ENCODE results near the gene ATP6V0A4.
"Not testable (repeated sequence)": the region's sequence is repeated elsewhere in the genome, so short reads cannot be mapped to it uniquely, and the experiment has no call there.

The ATP6V0A4 gene

GRCh38 chr7:138688037-138688436, 110.0 kb downstream of the ATP6V0A4 start:
- DNase-seq (ENCODE audit: low spot score); H3K18ac ChIP-seq (ENCODE audit: low read length); H3K14ac ChIP-seq (ENCODE audit: low read length); H3K4me3 ChIP-seq (ENCODE audit: low read length in 2 of 2); H3K9me3 ChIP-seq (replicated peaks in 1 of 2; ENCODE audit: control insufficient read depth in 2 of 2, insufficient read depth in 1 of 2, low read depth in 1 of 2, low read length in 2 of 2); H3K9ac ChIP-seq (ENCODE audit: low read depth, low read length, poor library complexity); H2BK5ac ChIP-seq (ENCODE audit: low read length); H3K4me2 ChIP-seq (ENCODE audit: insufficient read depth, low read length, poor library complexity, severe bottlenecking); H3K27ac ChIP-seq (replicated peaks; ENCODE audit: low read length); H4K91ac ChIP-seq (ENCODE audit: low read depth, low read length, poor library complexity); H3K4me1 ChIP-seq (ENCODE audit: control insufficient read depth in 2 of 2, insufficient read depth in 1 of 2, low read depth in 1 of 2, low read length in 2 of 2); H3K36me3 ChIP-seq (replicated peaks in 1 of 2; ENCODE audit: control insufficient read depth in 2 of 2, insufficient read depth in 2 of 2, low read length in 2 of 2); H2AK5ac ChIP-seq (ENCODE audit: low read depth, low read length); H3K23ac ChIP-seq (ENCODE audit: low read depth, low read length, poor library complexity); H2BK12ac ChIP-seq (ENCODE audit: low read length); H3K4ac ChIP-seq (ENCODE audit: low read length); H3K27me3 ChIP-seq (ENCODE audit: control insufficient read depth in 3 of 3, insufficient read depth in 3 of 3, low read depth in 1 of 3, low read length in 3 of 3); H2BK15ac ChIP-seq (ENCODE audit: low read length); H2BK120ac ChIP-seq (ENCODE audit: low read depth, low read length); H3K79me1 ChIP-seq (ENCODE audit: low read depth, low read length); H2AFZ ChIP-seq (ENCODE audit: low read length); H4K8ac ChIP-seq (ENCODE audit: low read depth, low read length): not testable (repeated sequence)
- no CpG with 5 or more reads among the region's 6 CpGs for WGBS, 2 donors (ENCODE audit: extremely low coverage in 2 of 2, insufficient read length in 2 of 2, insufficient replicate concordance in 1 of 2)

- Histone ChIP-seq H3K4me1 (ENCODE audit: control insufficient read depth in 2 of 2, insufficient read depth in 1 of 2, low read depth in 1 of 2, low read length in 2 of 2) (no peaks in the 10 kb centered on the region), H3K23ac (ENCODE audit: low read depth, low read length, poor library complexity) (no peak overlapping the region), H3K9ac (ENCODE audit: low read depth, low read length, poor library complexity) (no peak overlapping the region), H2AFZ (ENCODE audit: low read length) (no peak overlapping the region), H3K27me3 (ENCODE audit: control insufficient read depth in 3 of 3, insufficient read depth in 3 of 3, low read depth in 1 of 3, low read length in 3 of 3) (no peaks in the 10 kb centered on the region), H3K79me1 (ENCODE audit: low read depth, low read length) (no peaks in the 10 kb centered on the region), H3K9me3 (replicated peaks in 1 of 2; ENCODE audit: control insufficient read depth in 2 of 2, insufficient read depth in 1 of 2, low read depth in 1 of 2, low read length in 2 of 2) (no peaks in the 10 kb centered on the region), H3K27ac (replicated peaks; ENCODE audit: low read length) (no peak overlapping the region), H3K4ac (ENCODE audit: low read length) (no peak overlapping the region), H2BK5ac (ENCODE audit: low read length) (no peak overlapping the region), H3K18ac (ENCODE audit: low read length) (no peak overlapping the region), H2BK12ac (ENCODE audit: low read length) (no peak overlapping the region), H3K36me3 (replicated peaks in 1 of 2; ENCODE audit: control insufficient read depth in 2 of 2, insufficient read depth in 2 of 2, low read length in 2 of 2) (no peaks in the 10 kb centered on the region), H3K14ac (ENCODE audit: low read length) (no peak overlapping the region), H2BK120ac (ENCODE audit: low read depth, low read length) (no peak overlapping the region), H2AK5ac (ENCODE audit: low read depth, low read length) (no peak overlapping the region), H3K4me2 (ENCODE audit: insufficient read depth, low read length, poor library complexity, severe bottlenecking) (no peak overlapping the region), H2BK15ac (ENCODE audit: low read length) (no peak overlapping the region), H4K91ac (ENCODE audit: low read depth, low read length, poor library complexity) (no peak overlapping the region), H4K8ac (ENCODE audit: low read depth, low read length) (no peak overlapping the region), H3K4me3 (ENCODE audit: low read length in 2 of 2) (no peak overlapping the region)
- DNase-seq (ENCODE audit: low spot score) = no peak
- no CpG with 5 or more reads among the region's 3 CpGs for WGBS, 2 donors (ENCODE audit: extremely low coverage in 2 of 2, insufficient read length in 2 of 2, insufficient replicate concordance in 1 of 2)
Measured at GRCh38 chr7:138684340-138684739, 113.7 kb downstream of the ATP6V0A4 start.

GRCh38 chr7:138679793-138680192, 118.2 kb downstream of the ATP6V0A4 start:
- DNase-seq (ENCODE audit: low spot score) = no peak
- Histone ChIP-seq H2BK120ac (ENCODE audit: low read depth, low read length) (no peak overlapping the region), H2BK5ac (ENCODE audit: low read length) (no peak overlapping the region), H3K4ac (ENCODE audit: low read length) (no peak overlapping the region), H3K79me1 (ENCODE audit: low read depth, low read length) (no peaks in the 10 kb centered on the region), H3K4me3 (ENCODE audit: low read length in 2 of 2) (no peak overlapping the region), H3K27me3 (ENCODE audit: control insufficient read depth in 3 of 3, insufficient read depth in 3 of 3, low read depth in 1 of 3, low read length in 3 of 3) (peaks cover 0 to 4% (median 0%) of the 10 kb centered on the region in 3 experiments), H3K9me3 (replicated peaks in 1 of 2; ENCODE audit: control insufficient read depth in 2 of 2, insufficient read depth in 1 of 2, low read depth in 1 of 2, low read length in 2 of 2) (no peaks in the 10 kb centered on the region), H4K91ac (ENCODE audit: low read depth, low read length, poor library complexity) (no peak overlapping the region), H3K9ac (ENCODE audit: low read depth, low read length, poor library complexity) (no peak overlapping the region), H3K4me1 (ENCODE audit: control insufficient read depth in 2 of 2, insufficient read depth in 1 of 2, low read depth in 1 of 2, low read length in 2 of 2) (no peaks in the 10 kb centered on the region), H4K8ac (ENCODE audit: low read depth, low read length) (no peak overlapping the region), H3K27ac (replicated peaks; ENCODE audit: low read length) (no peak overlapping the region), H3K18ac (ENCODE audit: low read length) (no peak overlapping the region), H2AK5ac (ENCODE audit: low read depth, low read length) (no peak overlapping the region), H3K14ac (ENCODE audit: low read length) (no peak overlapping the region), H3K23ac (ENCODE audit: low read depth, low read length, poor library complexity) (no peak overlapping the region), H2BK12ac (ENCODE audit: low read length) (no peak overlapping the region), H2AFZ (ENCODE audit: low read length) (no peak overlapping the region), H2BK15ac (ENCODE audit: low read length) (no peak overlapping the region), H3K4me2 (ENCODE audit: insufficient read depth, low read length, poor library complexity, severe bottlenecking) (no peak overlapping the region), H3K36me3 (replicated peaks in 1 of 2; ENCODE audit: control insufficient read depth in 2 of 2, insufficient read depth in 2 of 2, low read length in 2 of 2) (no peaks in the 10 kb centered on the region)
- WGBS, 2 donors (ENCODE audit: extremely low coverage in 2 of 2, insufficient read length in 2 of 2, insufficient replicate concordance in 1 of 2) = no CpG with 5 or more reads among the region's 5 CpGs

GRCh38 chr7:138670594-138670993, 127.4 kb downstream of the ATP6V0A4 start:
- DNase-seq (ENCODE audit: low spot score) = no peak

More at GRCh38 chr7:138670594-138670993, 127.4 kb downstream of the ATP6V0A4 start:
- H2BK15ac ChIP-seq (ENCODE audit: low read length) = no peak overlapping the region
- no peaks in the 10 kb centered on the region for H3K27me3 ChIP-seq (ENCODE audit: control insufficient read depth in 3 of 3, insufficient read depth in 3 of 3, low read depth in 1 of 3, low read length in 3 of 3)
- H2AK5ac ChIP-seq (ENCODE audit: low read depth, low read length) = no peak overlapping the region
- no peak overlapping the region for H3K14ac ChIP-seq (ENCODE audit: low read length)
- H3K79me1 ChIP-seq (ENCODE audit: low read depth, low read length) = no peaks in the 10 kb centered on the region
- no peak overlapping the region for H3K9ac ChIP-seq (ENCODE audit: low read depth, low read length, poor library complexity)
- H3K4me3 ChIP-seq (ENCODE audit: low read length in 2 of 2) = no peak overlapping the region
- no peak overlapping the region for H3K18ac ChIP-seq (ENCODE audit: low read length)
- no peak overlapping the region for H3K4me2 ChIP-seq (ENCODE audit: insufficient read depth, low read length, poor library complexity, severe bottlenecking)
- H3K27ac ChIP-seq (replicated peaks; ENCODE audit: low read length) = no peak overlapping the region
- H3K4ac ChIP-seq (ENCODE audit: low read length) = no peak overlapping the region
- no peak overlapping the region for H2BK5ac ChIP-seq (ENCODE audit: low read length)
- no peak overlapping the region for H2BK120ac ChIP-seq (ENCODE audit: low read depth, low read length)
- H4K91ac ChIP-seq (ENCODE audit: low read depth, low read length, poor library complexity) = no peak overlapping the region
- H3K36me3 ChIP-seq (replicated peaks in 1 of 2; ENCODE audit: control insufficient read depth in 2 of 2, insufficient read depth in 2 of 2, low read length in 2 of 2) = no peaks in the 10 kb centered on the region
- peaks cover 3 to 5% of the 10 kb centered on the region in 2 donors for H3K9me3 ChIP-seq (replicated peaks in 1 of 2; ENCODE audit: control insufficient read depth in 2 of 2, insufficient read depth in 1 of 2, low read depth in 1 of 2, low read length in 2 of 2)
- H2BK12ac ChIP-seq (ENCODE audit: low read length) = no peak overlapping the region
- no peak overlapping the region for H4K8ac ChIP-seq (ENCODE audit: low read depth, low read length)
- no peaks in the 10 kb centered on the region for H3K4me1 ChIP-seq (ENCODE audit: control insufficient read depth in 2 of 2, insufficient read depth in 1 of 2, low read depth in 1 of 2, low read length in 2 of 2)
- H3K23ac ChIP-seq (ENCODE audit: low read depth, low read length, poor library complexity) = no peak overlapping the region
- no peak overlapping the region for H2AFZ ChIP-seq (ENCODE audit: low read length)
